ENCODE data around the gene SLC45A2. TPM values are rescaled to one million over a fixed set of nuclear protein-coding genes. Genes with fewer than 3 reads are reported as not detected.

The SLC45A2 gene
- total and polyA plus RNA-seq, 7 donors, result 0.08 to 0.24 TPM; not detected in 5

- no peak for DNase-seq
- Histone ChIP-seq H3K4me3 (no peak overlapping the region), H3K27ac (no peak overlapping the region), H3K9me3 (no peaks in the 10 kb centered on the region), H3K27me3 (ENCODE audit: insufficient read depth in 3 of 3, low read length in 2 of 3) (no peaks in the 10 kb centered on the region), H3K36me3 (ENCODE audit: insufficient read depth in 1 of 2, low read depth in 1 of 2) (peaks cover 0 to 35% of the 10 kb centered on the region in 2 donors), H3K4me1 (peaks cover 11% of the 10 kb centered on the region)
- intact Hi-C loops (cut with DNase I), result no loop called here
- no peak for ATAC-seq
- TF ChIP-seq CTCF (IDR thresholded peaks at IDR 0.05), result no peak
- WGBS, 3 donors, result 82 to 87% (median 85%) methylated on average over 10 of the region's 10 CpGs
Observed at GRCh38 chr5:34001241-34001841, 16.8 kb upstream of the SLC45A2 start.

- intact Hi-C loops (cut with DNase I), result loop anchor here (10.0 kb wide), 2 partner anchors 455 to 465 kb away; no protein-coding TSS in a partner anchor
- 95 to 96% (median 95%) methylated on average over 4 of the region's 4 CpGs for WGBS, 3 donors
- TF ChIP-seq CTCF (IDR thresholded peaks at IDR 0.05), result no peak
- DNase-seq (no peak), ATAC-seq (no peak)
- Histone ChIP-seq H3K4me1 (peaks cover 5% of the 10 kb centered on the region), H3K27me3 (ENCODE audit: insufficient read depth in 3 of 3, low read length in 2 of 3) (no peaks in the 10 kb centered on the region), H3K4me3 (no peak overlapping the region), H3K9me3 (no peaks in the 10 kb centered on the region), H3K27ac (no peak overlapping the region), H3K36me3 (ENCODE audit: insufficient read depth in 1 of 2, low read depth in 1 of 2) (peaks cover 0 to 31% of the 10 kb centered on the region in 2 donors)
Observed at GRCh38 chr5:33999978-34000377, 15.5 kb upstream of the SLC45A2 start.

GRCh38 chr5:33997331-33997983 lies 13.0 kb upstream of the SLC45A2 start:
- WGBS, 3 donors, result 20 to 32% (median 26%) methylated on average over 6 of the region's 6 CpGs
- H3K36me3 ChIP-seq (ENCODE audit: insufficient read depth in 1 of 2, low read depth in 1 of 2), result peaks cover 0 to 15% of the 10 kb centered on the region in 2 donors
- H3K4me1 ChIP-seq, result peaks cover 5% of the 10 kb centered on the region
- peak; percentile 65 for TF ChIP-seq CTCF (IDR thresholded peaks at IDR 0.05)
- H3K4me3 ChIP-seq, result no peak overlapping the region
- intact Hi-C loops (cut with DNase I), result loop anchor here (10.0 kb wide), 2 partner anchors 457 to 467 kb away; no protein-coding TSS in a partner anchor
- H3K27me3 ChIP-seq (ENCODE audit: insufficient read depth in 3 of 3, low read length in 2 of 3), result no peaks in the 10 kb centered on the region
- ATAC-seq, result peak; percentile 80 to 97 (median 90)
- DNase-seq, result peak; percentile 63 to 82
- H3K9me3 ChIP-seq, result no peaks in the 10 kb centered on the region
- H3K27ac ChIP-seq, result no peak overlapping the region

- Histone ChIP-seq H3K27me3 (ENCODE audit: insufficient read depth in 3 of 3, low read length in 2 of 3) (no peaks in the 10 kb centered on the region), H3K4me3 (no peak overlapping the region), H3K36me3 (ENCODE audit: insufficient read depth in 1 of 2, low read depth in 1 of 2) (peaks cover 0 to 10% of the 10 kb centered on the region in 2 donors), H3K9me3 (no peaks in the 10 kb centered on the region), H3K4me1 (peaks cover 5% of the 10 kb centered on the region), H3K27ac (no peak overlapping the region)
- no peak for TF ChIP-seq CTCF (IDR thresholded peaks at IDR 0.05)
- 66 to 76% (median 67%) methylated on average over 2 of the region's 2 CpGs for WGBS, 3 donors
- ATAC-seq (no peak), DNase-seq (no peak)
- intact Hi-C loops (cut with DNase I), result loop anchor here (10.0 kb wide), 2 partner anchors 459 to 469 kb away; no protein-coding TSS in a partner anchor
Observed at GRCh38 chr5:33995865-33996264, 11.4 kb upstream of the SLC45A2 start.
